HCT116 (cell line): ENCODE data around the gene TNFRSF1A.

Experiments used
- EGR1 ChIP-seq: IDR thresholded peaks from 2 replicates; pipeline ENCODE4 v1.6.1; 2012; ENCODE audit warnings: low read depth
- TF ChIP-seq, protein P1 (sequence below), 3 experiments: fragments of 200-600 bp in 1 of 3; sonication (generic) in 1 of 3; IDR thresholded peaks in 2 of 3; conservative IDR thresholded peaks in 1 of 3; 2 replicates each; pipeline ENCODE4 v1.5.1; 2012 to 2017; ENCODE audit warnings: low read depth in 2 of 3, low read length in 2 of 3, antibody characterized with exemption in 1 of 3, borderline replicate concordance in 1 of 3, control low read depth in 1 of 3, mild to moderate bottlenecking in 1 of 3, mixed read lengths in 1 of 3, mixed run types in 1 of 3, moderate library complexity in 1 of 3; ENCODE audit not compliant: insufficient read depth in 1 of 3
- TF ChIP-seq, protein P2 (sequence below): IDR thresholded peaks from 2 replicates; pipeline ENCODE4 v1.6.1; 2011; ENCODE audit warnings: mild to moderate bottlenecking, low read length, moderate library complexity; ENCODE audit not compliant: insufficient replicate concordance; ENCODE audit errors: extremely low read depth

DNA sequence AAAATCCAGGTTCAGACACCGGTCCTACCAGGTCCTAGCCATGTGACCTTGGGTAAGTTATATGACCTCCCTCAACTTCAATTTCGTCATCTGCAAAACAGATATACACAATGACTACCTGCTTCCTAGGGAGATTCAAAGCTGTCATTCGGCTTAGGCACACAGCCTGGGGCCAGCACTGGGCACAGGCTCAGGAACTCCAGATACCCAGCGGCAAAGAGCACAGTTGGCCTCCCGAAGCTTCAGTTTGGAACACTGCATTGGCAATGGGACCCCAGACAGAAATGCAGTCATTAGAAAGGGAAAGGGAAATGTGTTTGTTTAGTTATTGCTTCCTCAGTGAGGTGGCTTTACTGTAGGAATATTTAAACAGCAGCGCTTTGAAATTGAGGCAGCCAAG lies 20.0 kb downstream of the TNFRSF1A start:
- TF ChIP-seq, protein P1, sequence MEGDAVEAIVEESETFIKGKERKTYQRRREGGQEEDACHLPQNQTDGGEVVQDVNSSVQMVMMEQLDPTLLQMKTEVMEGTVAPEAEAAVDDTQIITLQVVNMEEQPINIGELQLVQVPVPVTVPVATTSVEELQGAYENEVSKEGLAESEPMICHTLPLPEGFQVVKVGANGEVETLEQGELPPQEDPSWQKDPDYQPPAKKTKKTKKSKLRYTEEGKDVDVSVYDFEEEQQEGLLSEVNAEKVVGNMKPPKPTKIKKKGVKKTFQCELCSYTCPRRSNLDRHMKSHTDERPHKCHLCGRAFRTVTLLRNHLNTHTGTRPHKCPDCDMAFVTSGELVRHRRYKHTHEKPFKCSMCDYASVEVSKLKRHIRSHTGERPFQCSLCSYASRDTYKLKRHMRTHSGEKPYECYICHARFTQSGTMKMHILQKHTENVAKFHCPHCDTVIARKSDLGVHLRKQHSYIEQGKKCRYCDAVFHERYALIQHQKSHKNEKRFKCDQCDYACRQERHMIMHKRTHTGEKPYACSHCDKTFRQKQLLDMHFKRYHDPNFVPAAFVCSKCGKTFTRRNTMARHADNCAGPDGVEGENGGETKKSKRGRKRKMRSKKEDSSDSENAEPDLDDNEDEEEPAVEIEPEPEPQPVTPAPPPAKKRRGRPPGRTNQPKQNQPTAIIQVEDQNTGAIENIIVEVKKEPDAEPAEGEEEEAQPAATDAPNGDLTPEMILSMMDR (IDR thresholded peaks at IDR 0.05 in 2 of 3, conservative IDR thresholded peaks at IDR 0.05 in 1 of 3; ENCODE audit: borderline replicate concordance in 1 of 3, insufficient read depth in 1 of 3, low read depth in 2 of 3, low read length in 2 of 3): no peak
- TF ChIP-seq, protein P2, sequence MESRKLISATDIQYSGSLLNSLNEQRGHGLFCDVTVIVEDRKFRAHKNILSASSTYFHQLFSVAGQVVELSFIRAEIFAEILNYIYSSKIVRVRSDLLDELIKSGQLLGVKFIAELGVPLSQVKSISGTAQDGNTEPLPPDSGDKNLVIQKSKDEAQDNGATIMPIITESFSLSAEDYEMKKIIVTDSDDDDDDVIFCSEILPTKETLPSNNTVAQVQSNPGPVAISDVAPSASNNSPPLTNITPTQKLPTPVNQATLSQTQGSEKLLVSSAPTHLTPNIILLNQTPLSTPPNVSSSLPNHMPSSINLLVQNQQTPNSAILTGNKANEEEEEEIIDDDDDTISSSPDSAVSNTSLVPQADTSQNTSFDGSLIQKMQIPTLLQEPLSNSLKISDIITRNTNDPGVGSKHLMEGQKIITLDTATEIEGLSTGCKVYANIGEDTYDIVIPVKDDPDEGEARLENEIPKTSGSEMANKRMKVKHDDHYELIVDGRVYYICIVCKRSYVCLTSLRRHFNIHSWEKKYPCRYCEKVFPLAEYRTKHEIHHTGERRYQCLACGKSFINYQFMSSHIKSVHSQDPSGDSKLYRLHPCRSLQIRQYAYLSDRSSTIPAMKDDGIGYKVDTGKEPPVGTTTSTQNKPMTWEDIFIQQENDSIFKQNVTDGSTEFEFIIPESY: no peak
- TF ChIP-seq EGR1: no peak
